ENCODE measurements around the gene WWC2.
"Not testable (repeated sequence)": the region's sequence is repeated elsewhere in the genome, so short reads cannot be mapped to it uniquely, and the experiment has no call there.

WWC2 gene

GRCh38 chr4:183321516-183321915 lies 222.5 kb downstream of the WWC2 start:
- H3K4me1 ChIP-seq (ENCODE audit: insufficient read depth, low read length, poor library complexity, severe bottlenecking), result no peaks in the 10 kb centered on the region
- no peak overlapping the region for H3K4me2 ChIP-seq (ENCODE audit: low read depth, low read length, poor library complexity, severe bottlenecking)
- no peaks in the 10 kb centered on the region for H4K20me1 ChIP-seq (ENCODE audit: insufficient read depth, low read length, poor library complexity, severe bottlenecking)
- no peaks in the 10 kb centered on the region for H3K9me2 ChIP-seq (replicated peaks; ENCODE audit: low read depth, low read length)
- no peaks in the 10 kb centered on the region for H3K79me2 ChIP-seq (ENCODE audit: insufficient read depth, low read length)
- no peak overlapping the region for H3K4me3 ChIP-seq (ENCODE audit: low read length, poor library complexity, severe bottlenecking)
- H3K9me3 ChIP-seq (ENCODE audit: insufficient read depth, low read depth, low read length), result no peaks in the 10 kb centered on the region
- no peaks in the 10 kb centered on the region for H3K36me3 ChIP-seq (ENCODE audit: insufficient read depth, low read length)
- H3K9ac ChIP-seq (ENCODE audit: low read depth, low read length, poor library complexity, severe bottlenecking), result no peak overlapping the region
- no peak for TF ChIP-seq CTCF (conservative IDR thresholded peaks at IDR 0.05; ENCODE audit: low read length)
- TF ChIP-seq EZH2phosphoT487 (IDR thresholded peaks at IDR 0.05; ENCODE audit: borderline replicate concordance), result no peak
- no peaks in the 10 kb centered on the region for H3F3A ChIP-seq (ENCODE audit: low read depth)
- no peak overlapping the region for H2AFZ ChIP-seq (ENCODE audit: low read length)
- H3K27me3 ChIP-seq (ENCODE audit: insufficient read depth, low read length, poor library complexity, severe bottlenecking), result no peaks in the 10 kb centered on the region

GRCh38 chr4:183322326-183322725 lies 223.3 kb downstream of the WWC2 start, which contains the start of gene CLDN24:
Gene CLDN24, minus strand, starts transcription at chr4:183322426. Its CDS starts 0 bp downstream, at chr4:183322426.
- H4K20me1 ChIP-seq (ENCODE audit: insufficient read depth, low read length, poor library complexity, severe bottlenecking), result no peaks in the 10 kb centered on the region
- H3K4me3 ChIP-seq (ENCODE audit: low read length, poor library complexity, severe bottlenecking), result no peak within 1 kb of the TSS
- TF ChIP-seq CTCF (conservative IDR thresholded peaks at IDR 0.05; ENCODE audit: low read length), result no peak
- TF ChIP-seq EZH2phosphoT487 (IDR thresholded peaks at IDR 0.05; ENCODE audit: borderline replicate concordance), result no peak
- no peak within 1 kb of the TSS for H3K9ac ChIP-seq (ENCODE audit: low read depth, low read length, poor library complexity, severe bottlenecking)
- H3F3A ChIP-seq (ENCODE audit: low read depth), result no peaks in the 10 kb centered on the region
- no peaks in the 10 kb centered on the region for H3K9me3 ChIP-seq (ENCODE audit: insufficient read depth, low read depth, low read length)
- no peaks in the 10 kb centered on the region for H3K27me3 ChIP-seq (ENCODE audit: insufficient read depth, low read length, poor library complexity, severe bottlenecking)
- H2AFZ ChIP-seq (ENCODE audit: low read length), result no peak within 1 kb of the TSS
- no peak within 1 kb of the TSS for H3K4me2 ChIP-seq (ENCODE audit: low read depth, low read length, poor library complexity, severe bottlenecking)
- no peaks in the 10 kb centered on the region for H3K4me1 ChIP-seq (ENCODE audit: insufficient read depth, low read length, poor library complexity, severe bottlenecking)
- H3K9me2 ChIP-seq (replicated peaks; ENCODE audit: low read depth, low read length), result no peaks in the 10 kb centered on the region
- no peaks in the 10 kb centered on the region for H3K79me2 ChIP-seq (ENCODE audit: insufficient read depth, low read length)
- H3K36me3 ChIP-seq (ENCODE audit: insufficient read depth, low read length), result no peaks in the 10 kb centered on the region

- H3K4me3 ChIP-seq (ENCODE audit: low read length, poor library complexity, severe bottlenecking), result no peak overlapping the region
- no peak overlapping the region for H2AFZ ChIP-seq (ENCODE audit: low read length)
- no peaks in the 10 kb centered on the region for H4K20me1 ChIP-seq (ENCODE audit: insufficient read depth, low read length, poor library complexity, severe bottlenecking)
- H3K9ac ChIP-seq (ENCODE audit: low read depth, low read length, poor library complexity, severe bottlenecking), result no peak overlapping the region
- H3K36me3 ChIP-seq (ENCODE audit: insufficient read depth, low read length), result no peaks in the 10 kb centered on the region
- no peaks in the 10 kb centered on the region for H3K79me2 ChIP-seq (ENCODE audit: insufficient read depth, low read length)
- H3K9me3 ChIP-seq (ENCODE audit: insufficient read depth, low read depth, low read length), result no peaks in the 10 kb centered on the region
- no peaks in the 10 kb centered on the region for H3F3A ChIP-seq (ENCODE audit: low read depth)
- no peaks in the 10 kb centered on the region for H3K9me2 ChIP-seq (replicated peaks; ENCODE audit: low read depth, low read length)
- no peak overlapping the region for H3K4me2 ChIP-seq (ENCODE audit: low read depth, low read length, poor library complexity, severe bottlenecking)
- TF ChIP-seq CTCF (conservative IDR thresholded peaks at IDR 0.05; ENCODE audit: low read length), result no peak
- TF ChIP-seq EZH2phosphoT487 (IDR thresholded peaks at IDR 0.05; ENCODE audit: borderline replicate concordance), result no peak
- no peaks in the 10 kb centered on the region for H3K27me3 ChIP-seq (ENCODE audit: insufficient read depth, low read length, poor library complexity, severe bottlenecking)
- H3K4me1 ChIP-seq (ENCODE audit: insufficient read depth, low read length, poor library complexity, severe bottlenecking), result no peaks in the 10 kb centered on the region
Measured at GRCh38 chr4:183323295-183323694, 224.2 kb downstream of the WWC2 start.

- not testable (repeated sequence) for H3K9me2 ChIP-seq (replicated peaks; ENCODE audit: low read depth, low read length); H3K36me3 ChIP-seq (ENCODE audit: insufficient read depth, low read length); H4K20me1 ChIP-seq (ENCODE audit: insufficient read depth, low read length, poor library complexity, severe bottlenecking); H3K9ac ChIP-seq (ENCODE audit: low read depth, low read length, poor library complexity, severe bottlenecking); H3K4me2 ChIP-seq (ENCODE audit: low read depth, low read length, poor library complexity, severe bottlenecking); H2AFZ ChIP-seq (ENCODE audit: low read length); H3K4me1 ChIP-seq (ENCODE audit: insufficient read depth, low read length, poor library complexity, severe bottlenecking); H3F3A ChIP-seq (ENCODE audit: low read depth); H3K27me3 ChIP-seq (ENCODE audit: insufficient read depth, low read length, poor library complexity, severe bottlenecking); H3K79me2 ChIP-seq (ENCODE audit: insufficient read depth, low read length); H3K4me3 ChIP-seq (ENCODE audit: low read length, poor library complexity, severe bottlenecking); H3K9me3 ChIP-seq (ENCODE audit: insufficient read depth, low read depth, low read length)
Measured at GRCh38 chr4:183324056-183324455, 225.0 kb downstream of the WWC2 start.

All from Loucy (cell line).